Astrocyte of the spinal cord (primary cell): ENCODE measurements around the gene ADAM17.
A peak's percentile ranks its signal among the peaks of the same experiment; 100 is the strongest.
"Not testable (repeated sequence)": the region's sequence is repeated elsewhere in the genome, so short reads cannot be mapped to it uniquely, and the experiment has no call there.

Source experiments
- DNase-seq: peaks from one replicate; pipeline ENCODE4 v3.0.0; 2011; ENCODE audit warnings: low read depth, low spot score
- H3K4me3 ChIP-seq: 2 replicates; pipeline ENCODE4 v1.5.1; 2011; ENCODE audit warnings: low read depth, mild to moderate bottlenecking, low read length, moderate library complexity
- in situ Hi-C: cut with HindIII; loops from 2 replicates; pipeline ENCODE4 v1.10.0; 2017; ENCODE audit warnings: low sequenced_read_pairs
- TF ChIP-seq, protein P1 (sequence below): IDR thresholded peaks from 2 replicates; pipeline ENCODE4 v1.5.1; 2012; ENCODE audit warnings: low read depth, mild to moderate bottlenecking, low read length, inconsistent platforms

The ADAM17 gene

DNA sequence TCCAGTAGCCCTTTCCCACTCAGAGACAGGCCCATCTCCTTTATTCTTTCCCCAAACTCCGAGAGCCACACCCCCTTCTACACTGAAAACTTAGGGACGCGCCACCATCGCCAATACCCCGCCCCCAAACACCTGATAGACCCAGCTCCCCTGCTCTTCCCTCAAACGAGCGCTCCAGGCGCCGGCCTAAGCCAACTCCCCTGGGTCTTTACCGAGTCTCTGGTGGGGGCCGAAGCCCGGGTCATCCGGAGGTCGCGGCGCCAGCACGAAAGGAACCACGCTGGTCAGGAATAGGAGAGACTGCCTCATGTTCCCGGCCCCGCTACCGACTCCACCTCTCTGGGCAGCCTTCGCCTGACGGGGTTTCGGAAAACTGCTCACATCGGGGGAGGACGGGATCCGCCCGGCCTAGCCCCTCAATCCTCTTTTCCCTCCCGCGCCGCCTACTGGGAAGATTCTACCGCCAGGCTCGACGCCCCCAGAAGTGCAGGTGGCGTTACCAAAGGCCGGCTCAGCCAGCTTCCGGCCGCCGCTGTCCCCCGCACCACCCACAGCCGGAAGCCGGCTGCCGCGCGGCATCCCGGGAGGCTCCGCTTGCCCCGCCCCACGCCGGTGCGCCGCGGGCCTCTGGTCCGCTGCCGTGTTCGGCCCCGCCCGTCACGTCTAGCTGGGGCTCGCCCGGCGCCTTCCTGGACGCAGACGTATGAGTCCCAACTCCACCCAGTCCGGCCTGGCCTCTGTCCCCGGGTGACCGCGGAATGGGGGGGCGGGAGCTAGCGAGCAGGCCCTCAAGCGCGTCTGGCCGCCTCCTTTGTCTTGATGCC is at the start of gene ADAM17:
Gene ADAM17 (minus strand): TSS at position 534 of the 824 bp plus-strand sequence. CDS start 225 bp downstream, at position 309.
- TF ChIP-seq, protein P1, sequence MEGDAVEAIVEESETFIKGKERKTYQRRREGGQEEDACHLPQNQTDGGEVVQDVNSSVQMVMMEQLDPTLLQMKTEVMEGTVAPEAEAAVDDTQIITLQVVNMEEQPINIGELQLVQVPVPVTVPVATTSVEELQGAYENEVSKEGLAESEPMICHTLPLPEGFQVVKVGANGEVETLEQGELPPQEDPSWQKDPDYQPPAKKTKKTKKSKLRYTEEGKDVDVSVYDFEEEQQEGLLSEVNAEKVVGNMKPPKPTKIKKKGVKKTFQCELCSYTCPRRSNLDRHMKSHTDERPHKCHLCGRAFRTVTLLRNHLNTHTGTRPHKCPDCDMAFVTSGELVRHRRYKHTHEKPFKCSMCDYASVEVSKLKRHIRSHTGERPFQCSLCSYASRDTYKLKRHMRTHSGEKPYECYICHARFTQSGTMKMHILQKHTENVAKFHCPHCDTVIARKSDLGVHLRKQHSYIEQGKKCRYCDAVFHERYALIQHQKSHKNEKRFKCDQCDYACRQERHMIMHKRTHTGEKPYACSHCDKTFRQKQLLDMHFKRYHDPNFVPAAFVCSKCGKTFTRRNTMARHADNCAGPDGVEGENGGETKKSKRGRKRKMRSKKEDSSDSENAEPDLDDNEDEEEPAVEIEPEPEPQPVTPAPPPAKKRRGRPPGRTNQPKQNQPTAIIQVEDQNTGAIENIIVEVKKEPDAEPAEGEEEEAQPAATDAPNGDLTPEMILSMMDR: peak; percentile 63

DNA sequence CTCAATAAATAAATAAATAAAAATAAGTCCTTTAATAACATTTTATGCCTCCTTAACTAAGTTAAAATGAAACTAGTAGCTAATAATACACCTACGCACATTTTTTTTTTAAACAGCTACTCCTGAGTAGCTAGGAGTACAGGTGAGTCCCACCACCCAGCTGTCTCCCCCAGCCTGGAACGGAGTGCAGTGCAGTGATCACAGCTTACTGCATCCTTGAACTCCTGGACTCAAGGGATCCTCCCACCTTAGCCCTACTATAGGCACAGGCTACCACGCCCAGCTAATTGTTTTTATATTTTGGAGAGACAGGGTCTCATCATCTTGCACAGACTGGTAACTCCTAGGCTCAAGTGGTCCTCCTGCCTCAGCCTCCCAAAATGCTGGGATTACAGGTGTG is 46.8 kb upstream of the ADAM17 start:
- TF ChIP-seq, protein P1: no peak
- in situ Hi-C loops: no loop called here
- no peak overlapping the region for H3K4me3 ChIP-seq
- DNase-seq: no peak

More for the DNA sequence above, at the start of gene ADAM17:
- peak; percentile 99 for DNase-seq
- in situ Hi-C loops: no loop called here
- peak within 1 kb of the TSS; percentile 90 for H3K4me3 ChIP-seq

DNA sequence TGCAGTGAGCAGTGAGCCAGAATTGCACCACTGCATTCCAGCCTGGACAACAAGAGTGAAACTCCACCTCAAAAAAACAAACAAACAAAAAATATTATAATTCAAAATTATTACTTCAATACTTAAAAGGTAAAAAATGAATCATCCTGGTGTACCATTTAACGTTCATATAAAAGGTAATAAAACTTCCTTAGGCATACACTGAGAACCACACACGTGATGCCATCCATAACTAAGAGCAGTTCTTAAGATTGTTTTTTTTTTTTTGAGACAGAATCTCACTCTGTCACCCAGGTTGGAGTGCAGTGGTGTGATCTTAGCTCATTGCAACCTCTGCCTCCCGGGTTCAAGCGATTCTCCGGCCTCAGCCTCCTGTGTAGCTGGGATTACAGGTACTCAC is 45.8 kb upstream of the ADAM17 start:
- no peak for DNase-seq
- TF ChIP-seq, protein P1: no peak
- H3K4me3 ChIP-seq: no peak overlapping the region
- in situ Hi-C loops: no loop called here

DNA sequence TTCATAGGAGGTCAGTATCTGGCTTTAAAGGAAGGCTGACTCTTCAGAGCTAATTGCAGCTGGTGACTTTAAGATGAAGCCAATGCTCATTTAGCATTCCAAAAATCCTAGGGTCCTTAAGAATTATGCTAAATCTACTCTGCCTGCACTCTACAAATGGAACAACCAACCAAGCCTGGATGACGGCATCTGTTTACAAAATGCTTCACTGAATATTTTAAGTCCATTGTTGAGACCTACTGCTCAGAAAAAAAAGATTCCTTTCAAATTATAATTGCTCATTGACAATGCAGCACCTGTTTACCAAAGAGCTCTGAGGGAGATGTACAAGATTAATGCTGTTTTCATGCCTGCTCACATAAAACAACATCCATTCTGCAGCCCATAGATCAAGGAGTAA is 43.8 kb upstream of the ADAM17 start:
- no peak overlapping the region for H3K4me3 ChIP-seq
- no peak for DNase-seq
- in situ Hi-C loops: no loop called here
- TF ChIP-seq, protein P1: no peak

DNA sequence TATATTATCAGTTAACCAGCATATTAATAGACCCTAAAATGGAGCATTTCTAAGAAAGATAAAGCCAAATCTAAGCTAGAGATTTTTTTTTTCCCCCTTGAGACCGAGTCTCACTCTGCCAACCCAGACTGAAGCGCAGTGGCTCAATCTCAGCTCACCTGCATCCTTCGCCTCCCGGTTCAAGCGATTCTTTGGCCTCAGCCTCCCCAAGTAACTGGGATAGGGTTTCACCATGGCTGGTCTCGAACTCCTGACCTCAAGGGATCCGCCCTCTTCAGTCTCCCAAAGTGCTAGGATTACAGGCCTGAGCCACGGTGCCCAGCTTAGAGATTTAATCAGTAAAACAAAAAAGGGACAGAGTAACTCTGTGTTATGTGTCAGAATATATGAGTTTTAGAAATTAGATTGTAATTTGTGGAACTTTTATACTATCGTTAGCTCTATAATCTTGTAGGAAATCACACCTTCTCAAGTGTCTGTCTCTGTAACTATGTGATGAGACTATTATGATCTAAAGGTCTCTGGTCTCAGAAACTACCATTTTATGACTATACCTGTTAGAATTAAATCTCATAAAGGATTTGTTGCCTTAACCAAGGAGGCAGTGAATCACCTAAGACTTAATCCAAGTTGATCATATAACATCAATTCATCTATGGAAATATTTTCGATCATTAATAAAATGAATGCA is 41.1 kb upstream of the ADAM17 start:
- H3K4me3 ChIP-seq: no peak overlapping the region
- DNase-seq: no peak
- in situ Hi-C loops: no loop called here
- TF ChIP-seq, protein P1: no peak

DNA sequence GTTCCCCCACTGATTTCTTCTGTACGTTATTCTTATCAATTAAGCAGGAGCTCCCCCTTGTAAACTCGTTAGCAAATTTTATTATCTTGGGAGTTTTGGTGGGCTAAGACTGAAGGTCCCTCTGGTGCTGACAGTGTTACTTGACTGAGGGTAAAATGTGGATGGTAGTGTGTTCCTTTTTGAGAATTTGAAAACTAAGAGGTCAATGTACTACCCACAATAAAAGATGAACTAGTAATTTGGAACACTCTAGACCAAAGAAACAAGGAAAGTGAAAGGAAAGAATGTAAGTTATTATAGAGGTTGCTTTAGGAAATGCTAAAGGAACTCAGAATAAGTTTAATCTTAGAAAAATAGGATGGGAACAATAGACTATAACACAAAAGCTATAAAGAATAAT is 40.1 kb upstream of the ADAM17 start:
- DNase-seq: no peak
- TF ChIP-seq, protein P1: no peak
- no peak overlapping the region for H3K4me3 ChIP-seq
- in situ Hi-C loops: no loop called here

DNA sequence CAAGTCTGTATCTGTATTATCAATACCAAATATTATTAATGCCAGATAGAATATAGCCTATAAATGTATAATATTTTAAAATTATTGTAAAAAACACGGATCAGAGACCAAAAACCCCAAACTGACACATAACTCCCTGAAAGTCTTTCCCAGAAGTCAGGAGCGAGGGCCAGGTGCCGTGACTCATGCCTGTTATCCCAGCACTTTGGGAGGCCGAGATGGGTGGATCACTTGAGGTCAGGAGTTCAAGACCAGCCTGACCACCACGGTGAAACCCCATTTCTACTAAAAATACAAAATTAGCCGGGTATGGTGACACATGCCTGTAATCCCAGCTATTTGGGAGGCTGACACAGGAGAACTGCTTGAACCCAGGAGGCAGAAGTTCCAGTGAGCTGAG is 39.6 kb upstream of the ADAM17 start:
- in situ Hi-C loops, H3K4me3 ChIP-seq, DNase-seq: not testable (repeated sequence)
